HG03571 (cell line): ENCODE data around the gene LMOD1.

Experiments
- ATAC-seq: cut with Tn5 transposase; IDR thresholded peaks from one replicate; pipeline ENCODE4 v1.9.1; 2021; ENCODE audit not compliant: unreplicated experiment

LMOD1 gene

DNA sequence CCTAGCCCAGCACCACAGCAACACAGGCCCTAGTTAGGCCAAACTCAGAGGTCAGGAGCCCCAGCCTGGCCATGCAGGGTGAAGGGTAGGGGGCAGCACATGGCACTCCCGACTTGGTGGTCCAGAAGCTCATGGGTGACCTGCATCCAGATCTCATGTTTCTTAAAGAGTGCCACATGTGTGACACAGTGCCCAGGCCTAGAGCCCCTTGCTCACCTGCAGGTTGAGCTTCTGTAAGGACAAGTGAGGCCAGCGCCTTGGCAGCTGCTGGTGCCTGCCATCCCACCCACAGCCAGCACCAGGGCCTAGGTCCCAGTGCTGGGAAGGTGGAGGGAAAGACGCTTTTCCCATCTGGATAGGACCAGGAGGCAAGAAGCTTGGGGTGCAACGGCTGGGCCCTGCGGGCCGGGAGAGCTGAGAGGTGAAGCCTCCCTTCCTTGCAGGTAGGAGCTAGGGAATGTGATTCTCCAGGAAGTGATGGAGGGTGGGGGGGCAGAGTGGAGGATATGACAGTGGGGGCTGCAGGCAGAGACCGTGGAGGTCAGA is 51.2 kb downstream of the LMOD1 start:
- no peak for ATAC-seq

- ATAC-seq: no peak
Observed at GRCh38 chr1:201894343-201895119, 51.8 kb downstream of the LMOD1 start.

DNA sequence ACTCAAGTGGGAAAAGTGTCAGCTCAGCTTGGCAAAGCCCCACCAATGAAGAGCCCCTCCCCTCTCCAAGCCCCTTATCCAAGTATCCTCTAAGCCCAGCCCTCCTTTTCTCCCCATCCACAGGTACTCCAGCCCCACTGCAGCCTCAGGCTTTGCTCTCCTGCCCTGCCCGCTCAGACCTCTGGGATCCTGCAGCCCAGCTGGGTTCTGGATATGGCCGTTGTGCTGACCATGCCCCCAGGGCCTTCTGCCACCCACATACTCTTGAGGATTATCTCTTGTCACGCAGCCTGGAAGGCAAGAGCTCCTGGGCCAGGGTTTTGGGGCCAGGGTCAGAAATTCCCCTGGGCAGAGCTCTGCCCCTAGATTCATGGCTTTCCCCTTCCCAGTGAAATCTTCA is 52.9 kb downstream of the LMOD1 start:
- no peak for ATAC-seq

DNA sequence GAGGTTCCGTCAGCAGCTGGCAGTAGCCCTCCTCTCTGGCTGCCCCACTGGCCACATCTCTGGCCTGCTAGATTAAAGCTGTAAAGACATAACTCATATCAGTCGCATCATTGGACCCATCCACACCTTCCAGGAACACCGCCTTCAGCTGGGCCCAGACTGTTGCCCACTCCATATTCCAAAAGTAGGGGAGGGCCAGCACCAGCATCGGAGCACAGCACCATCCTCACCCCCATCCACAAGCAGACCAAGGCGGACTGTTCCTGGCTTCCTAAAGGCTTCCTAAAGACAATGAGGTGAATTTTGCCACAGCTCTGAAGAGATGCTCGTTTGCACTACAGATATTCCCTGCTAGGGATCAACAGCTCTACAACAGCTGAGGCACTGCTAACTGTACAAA is 54.1 kb downstream of the LMOD1 start:
- ATAC-seq: no peak

- no peak for ATAC-seq
Observed at GRCh38 chr1:201891451-201892045, 54.8 kb downstream of the LMOD1 start.

DNA sequence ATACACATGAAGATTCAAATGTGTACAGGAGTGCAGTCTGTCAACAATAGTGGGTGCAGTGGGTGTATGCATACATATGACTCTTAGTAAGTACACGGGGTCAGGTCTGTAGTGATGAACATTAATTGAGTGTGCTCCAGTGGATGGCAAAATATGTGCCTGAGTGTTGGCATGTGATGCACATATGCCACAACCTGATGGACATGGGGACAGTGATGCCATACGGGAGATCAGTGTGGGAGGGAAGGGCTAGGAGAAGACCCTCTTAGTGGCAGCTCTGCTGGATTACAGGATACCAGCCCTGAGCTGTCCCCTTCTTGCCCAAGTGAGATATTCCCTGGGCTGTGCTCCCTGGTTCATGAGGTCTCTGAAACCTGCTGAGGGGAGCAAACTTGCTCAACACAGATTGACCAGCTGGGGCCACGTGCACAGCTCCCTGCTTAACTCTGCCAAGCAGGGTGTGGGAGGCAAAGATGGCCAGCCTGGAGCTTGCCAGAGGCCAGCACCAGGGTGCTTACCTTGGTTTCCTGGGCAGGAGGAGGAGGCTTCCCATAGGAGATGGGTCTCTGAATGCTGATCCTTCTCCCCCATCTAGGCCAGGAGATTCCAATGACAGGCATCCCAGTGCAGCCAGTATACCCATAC is 55.4 kb downstream of the LMOD1 start:
- no peak for ATAC-seq

DNA sequence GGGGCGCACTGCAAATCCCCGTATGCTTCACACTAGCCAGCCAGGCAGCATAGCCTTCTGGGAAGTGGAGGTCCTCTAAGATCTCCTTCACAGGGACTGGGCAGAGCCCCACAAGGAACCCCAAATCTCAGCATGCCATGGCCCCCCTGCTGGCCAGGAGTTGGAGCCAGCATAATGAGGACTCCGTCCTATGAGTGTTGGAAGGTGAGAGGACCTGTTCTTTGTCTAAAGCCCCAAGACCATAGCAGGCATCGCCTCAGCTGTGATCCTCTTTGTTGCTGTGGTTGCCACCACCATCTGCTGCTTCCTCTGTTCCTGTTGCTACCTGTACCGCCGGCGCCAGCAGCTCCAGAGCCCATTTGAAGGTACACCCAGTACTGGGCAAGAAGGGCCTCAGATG is 56.1 kb downstream of the LMOD1 start:
- no peak for ATAC-seq

GRCh38 chr1:201889090-201889968 is 57.0 kb downstream of the LMOD1 start:
- no peak for ATAC-seq

GRCh38 chr1:201888282-201889089 is 57.9 kb downstream of the LMOD1 start, which contains the start of gene SHISA4:
Gene SHISA4, plus strand, starts transcription at chr1:201888898. Its CDS starts 97 bp downstream, at chr1:201888995.
- ATAC-seq: no peak

GRCh38 chr1:201887116-201887866 is 59.1 kb downstream of the LMOD1 start:
- no peak for ATAC-seq

DNA sequence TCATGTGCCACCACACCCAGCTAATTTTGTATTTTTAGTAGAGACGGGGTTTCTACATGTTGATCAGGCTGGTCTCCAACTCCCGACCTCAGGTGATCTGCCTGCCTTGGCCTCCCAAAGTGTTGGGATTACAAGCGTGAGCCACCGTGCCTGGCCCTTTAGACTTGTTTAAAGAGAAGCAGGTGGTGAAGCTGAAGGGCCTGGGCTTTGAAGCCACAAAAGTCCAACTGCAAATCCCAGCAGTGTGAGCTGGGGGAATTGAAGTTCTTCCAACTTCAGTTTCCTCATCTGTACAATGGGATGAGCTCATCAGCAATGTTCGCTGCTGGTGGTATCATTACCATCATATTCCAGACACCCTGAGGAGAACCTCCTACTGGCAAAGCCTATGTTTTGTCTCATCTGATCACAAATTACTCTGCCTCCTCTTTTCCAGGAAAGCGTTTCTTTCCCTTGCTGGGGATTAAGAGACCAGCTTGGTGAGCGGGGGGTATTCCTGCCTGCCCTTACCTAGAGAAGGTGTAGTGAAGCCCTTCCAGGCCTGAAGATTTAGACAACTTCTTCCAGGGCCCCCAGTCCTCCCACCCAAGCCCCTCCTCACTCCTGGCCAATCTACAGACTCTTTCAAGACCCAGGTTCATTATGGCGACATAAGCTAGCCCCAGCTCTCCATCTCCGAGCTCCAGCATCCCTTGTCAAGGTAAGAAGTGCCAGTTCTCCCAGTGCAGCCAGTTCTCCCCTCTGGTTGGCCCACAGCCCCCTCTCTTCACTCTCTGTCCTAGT is 60.1 kb downstream of the LMOD1 start:
- ATAC-seq: no peak

DNA sequence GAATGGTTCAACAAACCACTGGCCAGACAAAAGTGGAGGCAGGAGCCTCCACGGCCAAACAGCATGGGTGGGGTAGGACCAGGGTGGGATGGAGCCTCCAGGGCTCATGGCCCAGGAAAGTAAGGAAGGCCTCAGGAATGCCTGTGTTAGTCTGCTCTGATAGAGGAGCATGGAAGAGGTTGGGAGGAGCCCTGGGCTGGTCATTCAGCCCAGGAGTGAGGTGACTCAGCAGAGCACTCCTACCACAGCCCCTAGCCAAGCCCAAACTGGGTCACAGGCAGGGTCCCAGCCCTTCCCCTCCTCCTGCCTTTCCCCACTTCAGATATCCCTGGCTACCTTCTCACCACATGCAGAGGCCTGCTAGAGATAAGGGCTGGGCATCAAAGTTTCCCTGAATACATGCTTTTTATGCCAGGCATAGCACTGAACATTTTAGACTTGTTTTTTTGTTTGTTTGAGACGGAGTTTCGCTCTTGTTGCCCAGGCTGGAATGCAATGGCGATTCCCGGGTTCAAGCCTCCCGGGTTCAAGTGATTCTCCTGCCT is 60.7 kb downstream of the LMOD1 start:
- no peak for ATAC-seq

GRCh38 chr1:201884425-201884824 is 61.9 kb downstream of the LMOD1 start:
- no peak for ATAC-seq

DNA sequence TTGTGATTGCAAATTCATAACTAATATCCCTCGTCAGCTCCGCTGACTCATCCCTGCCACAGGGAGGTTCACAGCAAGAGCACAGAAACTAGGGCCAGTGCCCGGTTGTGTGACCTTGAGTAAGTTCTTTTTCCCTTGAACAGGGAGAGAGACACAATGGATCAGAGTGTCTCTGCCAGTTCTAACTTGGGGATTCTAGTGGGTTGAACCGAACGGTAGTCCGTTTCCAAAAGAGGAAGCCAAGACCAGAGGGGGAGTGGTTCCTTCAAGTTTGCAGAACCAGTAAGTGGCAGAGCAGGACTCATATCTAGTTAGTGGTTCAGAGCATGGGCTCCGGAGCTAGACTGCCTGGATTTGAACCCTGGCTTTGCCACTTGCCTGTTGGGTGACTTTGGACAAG is 62.6 kb downstream of the LMOD1 start:
- no peak for ATAC-seq

GRCh38 chr1:201883266-201883665 is 63.1 kb downstream of the LMOD1 start:
- ATAC-seq: no peak

- ATAC-seq: peak; percentile 48
Observed at GRCh38 chr1:201882665-201883132, 63.6 kb downstream of the LMOD1 start.

- ATAC-seq: no peak
Observed at GRCh38 chr1:201881617-201882016, 64.7 kb downstream of the LMOD1 start.

GRCh38 chr1:201880928-201881571 is 65.3 kb downstream of the LMOD1 start:
- ATAC-seq: no peak
